Left kidney (tissue), 8 donors: ENCODE results near the gene ZNF213. TPM values are rescaled to one million over a fixed set of nuclear protein-coding genes. Genes with fewer than 3 reads are reported as not detected.
A peak's percentile ranks its signal among the peaks of the same experiment; 100 is the strongest.

Experiments
- DNase-seq: peaks from one replicate; pipeline ENCODE4 v3.0.0-alpha.2; 2013
- long read RNA-seq, 8 donors: transcript quantifications; one replicate each; lab custom pipeline, GENCODE V29; 2026
- polyA plus RNA-seq: library from polyadenylated mRNA; unstranded; fragments of 120-200 nt; gene quantifications from one replicate; pipeline ENCODE4 v1.2.1, GENCODE V29; 2013; ENCODE audit not compliant: insufficient read length

Gene ZNF213, protein sequence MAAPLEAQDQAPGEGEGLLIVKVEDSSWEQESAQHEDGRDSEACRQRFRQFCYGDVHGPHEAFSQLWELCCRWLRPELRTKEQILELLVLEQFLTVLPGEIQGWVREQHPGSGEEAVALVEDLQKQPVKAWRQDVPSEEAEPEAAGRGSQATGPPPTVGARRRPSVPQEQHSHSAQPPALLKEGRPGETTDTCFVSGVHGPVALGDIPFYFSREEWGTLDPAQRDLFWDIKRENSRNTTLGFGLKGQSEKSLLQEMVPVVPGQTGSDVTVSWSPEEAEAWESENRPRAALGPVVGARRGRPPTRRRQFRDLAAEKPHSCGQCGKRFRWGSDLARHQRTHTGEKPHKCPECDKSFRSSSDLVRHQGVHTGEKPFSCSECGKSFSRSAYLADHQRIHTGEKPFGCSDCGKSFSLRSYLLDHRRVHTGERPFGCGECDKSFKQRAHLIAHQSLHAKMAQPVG
- 13.2 TPM for polyA plus RNA-seq
- long read RNA-seq, donor 1, partial matches to known transcripts, result 0 of 1 reads
- long read RNA-seq, donor 1, other reads (novel, unspliced or antisense), result 0 of 1 reads
- long read RNA-seq, donor 2, partial matches to known transcripts, result 5 of 7 reads
- long read RNA-seq, donor 2, other reads (novel, unspliced or antisense), result 0 of 7 reads
- long read RNA-seq, donor 3, partial matches to known transcripts, result 0 of 2 reads
- long read RNA-seq, donor 3, other reads (novel, unspliced or antisense), result 0 of 2 reads
- long read RNA-seq, donor 4, result 0 reads
- long read RNA-seq, donor 5, partial matches to known transcripts, result 8 of 13 reads
- long read RNA-seq, donor 5, other reads (novel, unspliced or antisense), result 0 of 13 reads
- long read RNA-seq, donor 6, partial matches to known transcripts, result 0 of 2 reads
- long read RNA-seq, donor 6, other reads (novel, unspliced or antisense), result 0 of 2 reads
- long read RNA-seq, donor 7, partial matches to known transcripts, result 16 of 20 reads
- long read RNA-seq, donor 7, other reads (novel, unspliced or antisense), result 0 of 20 reads
- long read RNA-seq, donor 8, partial matches to known transcripts, result 0 of 2 reads
- long read RNA-seq, donor 8, other reads (novel, unspliced or antisense), result 0 of 2 reads

DNA sequence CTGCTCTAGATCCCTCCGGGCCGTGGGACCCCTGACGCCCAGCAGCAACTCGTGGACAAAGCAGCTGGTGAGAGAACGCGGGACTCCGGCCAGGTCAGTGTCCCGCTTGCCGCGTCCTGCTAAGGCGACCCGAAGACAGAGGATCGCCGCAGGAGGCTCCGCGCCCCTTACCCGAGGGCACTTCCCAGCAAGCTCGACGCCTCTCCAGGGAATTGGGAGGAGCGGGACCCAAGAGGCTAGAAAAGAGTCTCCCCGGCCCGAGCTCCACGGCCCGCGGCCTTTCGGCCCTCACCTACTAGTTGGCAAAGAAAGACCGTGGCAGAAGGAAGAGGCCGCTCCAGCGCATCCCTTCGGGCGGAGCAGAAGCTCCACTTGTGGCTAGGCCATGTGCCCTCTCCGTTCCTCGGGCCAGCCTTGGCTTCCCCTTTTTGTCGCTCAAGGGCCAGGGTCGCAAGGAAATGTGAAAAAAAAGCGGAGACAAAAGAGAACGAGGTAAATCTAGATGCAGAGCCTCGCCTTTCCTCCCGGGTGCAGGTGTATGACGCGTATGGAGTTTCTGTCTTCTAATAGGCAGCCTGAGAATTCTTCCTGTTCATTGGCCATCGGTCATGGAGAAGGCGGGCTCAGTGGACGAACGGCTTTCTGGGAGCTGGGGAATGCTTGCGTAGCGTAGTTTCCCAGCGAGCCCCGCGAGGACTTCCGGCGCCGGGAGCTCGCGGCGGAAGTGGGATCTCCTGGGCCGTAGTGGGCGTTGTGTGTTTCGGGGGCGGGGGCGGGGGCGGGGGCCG lies at the start of gene ZNF213:
Gene ZNF213 (plus strand): TSS at position 692 of the 788 bp plus-strand sequence. CDS start 2,252 bp downstream, outside the sequence.
- DNase-seq, result peak; percentile 98

DNA sequence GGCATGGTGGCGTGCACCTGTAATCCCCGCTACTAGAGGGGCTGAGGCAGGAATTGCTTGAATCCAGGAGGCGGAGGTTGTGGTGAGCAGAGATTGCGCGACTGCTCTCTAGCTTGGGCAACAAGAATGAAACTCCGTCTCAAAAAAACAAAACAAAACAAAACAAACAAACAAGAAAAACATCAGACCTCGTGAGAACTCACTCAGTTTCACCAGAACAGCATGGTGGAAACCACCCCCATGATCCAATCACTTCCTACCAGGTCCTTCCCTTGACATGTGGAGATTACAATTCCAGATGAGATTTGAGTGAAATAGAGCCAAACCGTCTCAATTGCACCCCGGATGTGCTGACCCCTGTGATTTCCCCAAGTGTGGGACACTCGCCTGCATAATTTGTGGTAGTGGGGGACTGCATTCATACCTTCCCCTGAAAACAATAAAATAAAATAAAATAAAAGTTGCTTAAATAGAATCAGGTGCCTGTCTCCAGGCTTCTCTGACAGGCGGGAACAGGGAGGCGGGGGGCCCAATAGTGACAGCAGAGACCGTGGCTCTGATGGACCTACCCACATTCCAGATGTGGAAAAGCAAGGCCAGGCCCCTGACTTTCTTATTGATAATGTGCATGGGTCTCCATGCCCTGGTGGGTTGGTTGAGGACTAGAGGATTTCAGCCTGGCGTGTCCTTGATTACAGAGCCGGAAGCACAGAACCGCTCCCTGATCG lies 48.8 kb upstream of the ZNF213 start:
- DNase-seq, result no peak

DNA sequence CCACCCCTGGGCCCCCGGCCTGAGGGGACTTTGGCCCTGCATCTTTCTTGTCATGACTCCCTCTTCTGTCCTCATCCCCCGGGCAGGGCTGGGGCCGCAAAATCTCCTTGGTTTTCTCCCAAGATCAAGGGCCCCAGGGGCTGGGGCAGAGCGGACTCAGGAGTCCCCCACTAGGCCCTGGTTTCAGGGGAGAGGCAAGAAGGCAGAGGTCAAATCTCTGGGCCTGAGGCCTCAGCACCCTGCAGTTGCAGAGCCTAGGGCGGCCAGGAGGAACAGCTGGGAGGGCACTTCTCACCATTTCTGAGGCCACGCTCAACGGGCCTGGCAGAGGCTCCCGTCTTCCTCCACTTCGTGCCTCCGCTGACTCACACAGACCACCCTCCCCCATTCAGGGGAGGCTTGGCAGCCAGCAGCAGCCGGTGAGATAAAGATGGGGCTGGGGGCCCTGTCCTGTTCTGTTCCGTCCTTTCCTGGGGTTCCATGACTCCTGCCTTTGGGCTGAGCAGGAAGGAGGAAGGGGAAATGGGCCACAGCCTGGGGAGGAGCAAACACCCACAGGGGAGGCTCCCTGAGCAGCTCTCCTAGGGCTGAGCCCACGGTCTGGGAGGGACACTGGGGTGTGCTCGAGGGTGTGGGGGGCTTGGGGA lies 48.1 kb upstream of the ZNF213 start:
- no peak for DNase-seq

GRCh38 chr16:3087243-3088235 lies 47.3 kb upstream of the ZNF213 start:
- no peak for DNase-seq

GRCh38 chr16:3088450-3088849 lies 46.4 kb upstream of the ZNF213 start:
- no peak for DNase-seq

DNA sequence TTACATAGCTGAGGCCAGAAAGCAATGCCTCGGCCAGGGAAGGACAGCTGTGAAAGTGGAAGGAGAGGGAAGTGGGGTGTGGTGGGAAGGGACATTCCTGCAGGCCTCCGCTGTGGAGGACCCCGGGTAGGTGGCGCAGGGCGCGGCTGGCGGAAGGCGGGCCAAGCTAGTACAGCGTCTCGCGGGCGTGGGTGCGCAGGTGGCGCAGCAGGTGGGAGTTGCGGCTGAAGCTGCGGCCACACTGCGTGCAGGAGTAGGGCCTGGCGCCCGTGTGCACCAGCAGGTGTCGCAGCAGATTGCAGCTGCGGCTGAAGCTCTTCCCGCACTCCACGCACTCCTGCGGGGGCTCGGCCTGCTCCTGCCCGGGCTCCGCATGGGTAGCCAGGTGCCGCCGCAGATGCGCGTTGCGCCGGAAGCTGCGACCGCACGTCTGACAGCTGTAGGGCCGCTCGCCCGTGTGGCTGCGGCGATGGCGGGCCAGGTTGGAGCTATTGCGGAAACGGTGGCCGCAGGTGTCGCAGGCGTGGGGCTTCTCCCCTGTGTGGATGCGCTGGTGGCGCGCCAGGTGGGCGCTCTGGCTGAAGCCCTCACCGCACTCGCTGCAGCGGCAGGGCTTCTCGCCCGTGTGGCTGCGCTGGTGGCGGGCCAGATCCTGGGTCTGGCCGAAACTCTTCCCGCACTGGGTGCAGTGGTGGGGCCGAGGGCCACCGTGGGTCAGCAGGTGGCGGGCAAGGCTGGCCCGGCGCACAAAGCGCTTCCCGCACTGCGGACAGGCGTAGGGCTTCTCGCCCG lies 45.7 kb upstream of the ZNF213 start:
- no peak for DNase-seq

GRCh38 chr16:3089717-3090592 lies 44.9 kb upstream of the ZNF213 start:
- DNase-seq, result no peak

GRCh38 chr16:3091551-3091950 lies 43.3 kb upstream of the ZNF213 start:
- DNase-seq, result no peak

DNA sequence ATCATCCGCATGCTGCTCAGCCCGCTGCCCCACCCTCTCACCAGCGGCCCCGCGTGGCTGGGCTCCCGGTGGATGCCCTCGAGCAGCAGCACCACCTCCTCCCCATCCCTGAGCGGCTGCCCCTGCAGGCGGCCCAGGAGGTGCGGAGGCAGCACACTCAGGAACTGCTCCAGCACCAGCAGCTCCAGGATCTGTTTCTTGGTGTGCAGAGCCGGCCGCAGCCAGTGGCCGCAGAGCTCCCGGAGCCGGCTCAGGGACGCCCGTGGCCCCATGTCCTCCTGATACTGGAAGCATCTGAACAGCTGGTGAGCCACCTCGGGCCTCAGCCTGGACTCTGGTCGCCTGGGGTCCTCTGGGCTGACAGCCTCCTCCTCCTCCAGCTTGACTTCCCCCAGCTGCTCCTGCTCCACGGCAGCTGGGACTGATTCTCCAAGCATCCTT lies 42.3 kb upstream of the ZNF213 start:
- DNase-seq, result no peak

DNA sequence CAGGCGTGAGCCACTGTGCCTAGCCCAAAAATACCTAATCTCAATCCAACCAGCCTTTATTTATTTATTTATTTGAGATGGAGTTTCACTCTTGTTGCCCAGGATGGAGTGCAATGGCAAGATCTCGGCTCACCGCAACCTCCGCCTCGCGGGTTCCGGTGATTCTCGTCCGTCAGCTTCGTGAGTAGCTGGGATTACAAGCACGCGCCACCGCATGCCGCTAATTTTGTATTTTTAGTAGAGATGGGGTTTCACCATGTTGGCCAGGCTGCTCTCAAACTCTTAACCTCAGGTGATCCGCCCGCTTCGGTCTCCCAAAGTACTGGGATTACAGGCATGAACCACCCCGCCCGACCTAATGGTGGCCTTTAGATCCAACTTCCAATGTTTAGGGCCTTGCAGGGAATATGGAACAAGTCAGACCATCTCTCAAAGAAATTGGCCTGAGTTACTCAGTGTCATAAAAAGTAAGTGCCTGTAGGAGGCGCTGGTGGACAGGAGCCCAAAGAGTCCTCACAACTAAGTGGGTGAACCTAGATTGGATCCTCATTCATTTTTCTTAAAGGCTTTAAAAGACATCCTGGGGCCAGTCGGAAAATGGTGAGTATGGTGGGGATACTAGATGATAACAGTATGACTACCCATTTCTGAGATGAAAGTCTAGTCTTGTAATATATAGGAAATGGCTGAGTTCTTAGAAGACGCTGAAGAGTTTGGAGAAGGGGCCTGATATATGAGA lies 40.4 kb upstream of the ZNF213 start:
- no peak for DNase-seq

- DNase-seq, result no peak
Measured at GRCh38 chr16:3095869-3096268, 39.0 kb upstream of the ZNF213 start.

GRCh38 chr16:3096362-3096761 lies 38.5 kb upstream of the ZNF213 start:
- DNase-seq, result no peak

DNA sequence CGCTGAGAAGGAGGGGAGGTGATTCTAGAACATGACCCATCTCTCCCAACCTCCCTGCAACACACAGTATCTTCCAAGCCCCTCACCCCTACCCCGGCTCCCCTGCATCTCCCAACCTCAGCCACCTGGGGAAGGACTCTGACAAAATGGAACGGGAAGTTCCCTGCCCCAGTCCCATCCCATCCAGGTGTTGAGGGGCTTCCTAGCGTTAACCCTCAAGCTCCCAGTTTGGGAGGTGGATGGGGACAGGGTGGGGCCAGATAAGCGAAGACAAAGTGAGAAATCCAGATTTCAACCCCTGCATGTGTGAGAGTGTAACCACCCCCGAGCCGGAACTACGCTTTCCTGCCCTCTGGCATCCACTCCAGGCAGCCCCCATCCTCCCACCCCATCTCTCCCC lies 37.6 kb upstream of the ZNF213 start:
- DNase-seq, result no peak

DNA sequence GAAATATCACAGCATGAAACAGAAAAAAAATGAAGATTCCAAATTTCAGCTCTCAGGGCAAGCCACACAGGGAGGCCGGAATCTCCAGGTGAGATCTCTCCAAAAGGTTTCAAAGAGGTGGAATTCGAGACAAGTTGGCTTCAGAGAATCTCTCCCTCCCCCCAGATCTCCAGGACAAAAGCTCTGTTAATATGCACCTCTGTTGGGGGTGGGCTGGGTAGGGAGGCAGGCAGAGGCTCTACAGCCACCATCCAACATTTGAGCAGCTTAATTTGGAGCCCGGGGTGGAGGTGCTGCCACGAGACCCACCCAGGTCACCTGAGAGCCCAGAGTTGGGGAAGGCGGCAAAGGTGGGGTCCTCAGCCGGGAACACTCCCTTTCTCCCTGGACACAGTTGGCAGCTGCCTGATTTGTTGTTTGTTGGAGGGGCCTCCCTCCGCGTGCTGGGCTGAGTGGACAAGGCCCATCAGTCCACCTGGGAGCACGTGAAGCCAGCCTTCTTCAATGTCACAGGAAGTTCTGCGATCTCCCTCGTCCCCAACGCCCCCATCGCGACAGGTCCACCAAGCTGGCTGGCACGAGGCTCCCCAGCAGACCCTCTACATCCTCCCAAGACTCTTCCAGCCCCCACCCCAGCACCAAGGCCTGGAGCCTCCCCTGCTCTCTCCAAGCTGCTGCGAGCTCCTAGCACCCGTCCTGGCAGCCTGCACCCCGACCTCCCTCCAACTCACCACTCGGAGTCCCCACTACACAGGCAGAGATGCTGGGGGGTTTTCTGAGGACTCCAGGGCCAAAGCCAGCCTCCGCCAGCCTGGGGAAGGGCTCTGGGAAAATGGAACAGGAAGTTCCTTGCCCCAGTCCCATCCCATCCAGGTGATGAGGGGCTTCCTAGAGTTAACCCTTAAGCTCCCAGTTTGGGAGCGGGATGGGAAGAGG lies 36.1 kb upstream of the ZNF213 start, which contains the start of gene ZSCAN10:
Gene ZSCAN10 (minus strand): TSS at position 836 of the 936 bp plus-strand sequence. CDS start 6,357 bp downstream, outside the sequence.
- DNase-seq, result no peak

GRCh38 chr16:3099395-3099731 lies 35.5 kb upstream of the ZNF213 start:
- no peak for DNase-seq
